ENCODE results near the gene PYDC1.

DNA sequence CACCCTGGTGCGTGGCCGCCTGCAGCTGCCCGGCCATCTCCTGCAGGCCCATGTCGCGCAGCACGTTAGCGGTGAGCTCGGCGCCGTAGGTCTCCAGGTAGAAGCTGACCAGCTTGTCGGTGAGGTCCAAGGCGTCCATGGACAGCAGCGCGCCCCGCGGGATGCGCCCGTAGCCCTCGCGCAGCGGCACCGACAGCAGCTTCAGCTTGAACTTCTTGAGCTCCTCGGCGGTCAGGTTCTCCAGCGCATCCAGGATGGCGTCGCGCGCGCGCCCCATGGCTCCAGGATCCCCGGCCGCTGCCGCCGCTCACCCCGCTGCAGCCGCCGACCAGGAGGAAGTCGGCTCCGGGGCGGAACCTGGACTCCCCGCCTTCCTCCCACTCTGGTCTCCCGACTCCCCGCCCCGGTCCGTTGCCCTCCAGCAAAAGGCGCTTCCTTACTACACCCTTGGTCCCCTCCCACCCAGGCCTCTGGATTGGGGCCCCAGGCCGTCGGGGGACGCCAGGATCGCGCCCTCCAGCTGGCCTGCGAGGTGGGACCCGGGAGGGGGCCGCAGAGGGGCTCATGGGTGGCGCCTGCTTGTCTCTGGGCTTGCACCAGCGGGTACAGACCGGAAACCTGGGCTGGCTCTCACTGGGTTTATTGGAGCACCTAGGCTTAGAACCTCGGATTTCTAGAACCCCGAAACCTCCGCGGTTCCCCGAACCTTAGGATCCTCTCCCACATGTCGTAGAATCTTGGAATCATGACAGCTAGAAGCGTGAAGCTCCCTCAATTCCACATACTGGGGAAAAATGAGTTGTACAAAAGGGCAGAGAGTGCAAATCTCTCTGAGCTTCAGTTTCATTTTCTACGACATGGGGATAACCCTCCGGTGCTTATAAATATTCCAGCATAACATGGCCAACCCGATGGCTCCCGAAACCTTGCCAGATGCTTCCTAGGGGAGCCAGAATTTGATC lies 14.2 kb downstream of the PYDC1 start, which contains the start of gene PYCARD:
- TF ChIP-seq, protein P1, sequence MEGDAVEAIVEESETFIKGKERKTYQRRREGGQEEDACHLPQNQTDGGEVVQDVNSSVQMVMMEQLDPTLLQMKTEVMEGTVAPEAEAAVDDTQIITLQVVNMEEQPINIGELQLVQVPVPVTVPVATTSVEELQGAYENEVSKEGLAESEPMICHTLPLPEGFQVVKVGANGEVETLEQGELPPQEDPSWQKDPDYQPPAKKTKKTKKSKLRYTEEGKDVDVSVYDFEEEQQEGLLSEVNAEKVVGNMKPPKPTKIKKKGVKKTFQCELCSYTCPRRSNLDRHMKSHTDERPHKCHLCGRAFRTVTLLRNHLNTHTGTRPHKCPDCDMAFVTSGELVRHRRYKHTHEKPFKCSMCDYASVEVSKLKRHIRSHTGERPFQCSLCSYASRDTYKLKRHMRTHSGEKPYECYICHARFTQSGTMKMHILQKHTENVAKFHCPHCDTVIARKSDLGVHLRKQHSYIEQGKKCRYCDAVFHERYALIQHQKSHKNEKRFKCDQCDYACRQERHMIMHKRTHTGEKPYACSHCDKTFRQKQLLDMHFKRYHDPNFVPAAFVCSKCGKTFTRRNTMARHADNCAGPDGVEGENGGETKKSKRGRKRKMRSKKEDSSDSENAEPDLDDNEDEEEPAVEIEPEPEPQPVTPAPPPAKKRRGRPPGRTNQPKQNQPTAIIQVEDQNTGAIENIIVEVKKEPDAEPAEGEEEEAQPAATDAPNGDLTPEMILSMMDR (IDR thresholded peaks at IDR 0.05; ENCODE audit: low read depth, low read length) = no peak
- TF ChIP-seq EZH2phosphoT487 (IDR thresholded peaks at IDR 0.05; ENCODE audit: low read depth) = no peak
